Stimulated activated CD8-positive, alpha-beta memory T cell treated with anti-CD3 and anti-CD28 coated beads, Interleukin-4, amount 100 ng/mL, for 1 hour (primary cell): ENCODE measurements around the gene PIGU.
"Not testable (repeated sequence)": the region's sequence is repeated elsewhere in the genome, so short reads cannot be mapped to it uniquely, and the experiment has no call there.

Experiments used
- DNase-seq, 2 donors: peaks; one replicate each; pipeline ENCODE4 v3.0.0-alpha.2; 2020; ENCODE audit warnings: low read depth in 2 of 2, low spot score in 1 of 2

The PIGU gene

GRCh38 chr20:34706912-34707784, 30.3 kb upstream of the PIGU start:
- DNase-seq: no peak

GRCh38 chr20:34706302-34706875, 29.5 kb upstream of the PIGU start:
- no peak for DNase-seq

GRCh38 chr20:34705397-34706301, 28.8 kb upstream of the PIGU start:
- DNase-seq: no peak

GRCh38 chr20:34705008-34705396, 28.1 kb upstream of the PIGU start:
- no peak for DNase-seq

GRCh38 chr20:34704177-34705007, 27.5 kb upstream of the PIGU start, which contains the start of gene TP53INP2:
Gene TP53INP2 (plus strand): TSS chr20:34704344. CDS start chr20:34708740, 4,396 bp downstream.
- peak; percentile 66 to 76 for DNase-seq

GRCh38 chr20:34703424-34704176, 26.7 kb upstream of the PIGU start:
- no peak for DNase-seq

GRCh38 chr20:34703061-34703423, 26.1 kb upstream of the PIGU start:
- no peak for DNase-seq

GRCh38 chr20:34701405-34702085, 24.7 kb upstream of the PIGU start:
- no peak for DNase-seq

GRCh38 chr20:34693414-34693813, 16.5 kb upstream of the PIGU start:
- DNase-seq: no peak

GRCh38 chr20:34691838-34692237, 14.9 kb upstream of the PIGU start:
- DNase-seq: no peak

GRCh38 chr20:34689486-34689885, 12.6 kb upstream of the PIGU start:
- DNase-seq: no peak

GRCh38 chr20:34683667-34684066, 6.8 kb upstream of the PIGU start:
- DNase-seq: no peak

GRCh38 chr20:34680586-34681175, 3.8 kb upstream of the PIGU start:
- DNase-seq: no peak

GRCh38 chr20:34675993-34676641, 775 bp downstream of the PIGU start:
- no peak for DNase-seq

GRCh38 chr20:34675561-34675960, 1.3 kb downstream of the PIGU start:
- DNase-seq: no peak

- DNase-seq: no peak
Observed at GRCh38 chr20:34673412-34673811, 3.5 kb downstream of the PIGU start.

GRCh38 chr20:34669094-34669493, 7.8 kb downstream of the PIGU start:
- no peak for DNase-seq

- DNase-seq: not testable (repeated sequence)
Observed at GRCh38 chr20:34664751-34665150, 12.1 kb downstream of the PIGU start.
